Skeletal muscle cell (primary cell): ENCODE results near the gene DCXR.

ENCODE experiments used
- DNase-seq: peaks from one replicate; pipeline ENCODE4 v3.0.0-alpha.2; 2010; ENCODE audit warnings: low read depth
- H3K4me3 ChIP-seq: 2 replicates; pipeline ENCODE4 v1.5.1; 2011; ENCODE audit warnings: low read depth, mild to moderate bottlenecking, control low read depth, low read length, moderate library complexity

DCXR gene

GRCh38 chr17:82016061-82016874, 21.2 kb downstream of the DCXR start:
- H3K4me3 ChIP-seq: no peak overlapping the region
- no peak for DNase-seq

DNA sequence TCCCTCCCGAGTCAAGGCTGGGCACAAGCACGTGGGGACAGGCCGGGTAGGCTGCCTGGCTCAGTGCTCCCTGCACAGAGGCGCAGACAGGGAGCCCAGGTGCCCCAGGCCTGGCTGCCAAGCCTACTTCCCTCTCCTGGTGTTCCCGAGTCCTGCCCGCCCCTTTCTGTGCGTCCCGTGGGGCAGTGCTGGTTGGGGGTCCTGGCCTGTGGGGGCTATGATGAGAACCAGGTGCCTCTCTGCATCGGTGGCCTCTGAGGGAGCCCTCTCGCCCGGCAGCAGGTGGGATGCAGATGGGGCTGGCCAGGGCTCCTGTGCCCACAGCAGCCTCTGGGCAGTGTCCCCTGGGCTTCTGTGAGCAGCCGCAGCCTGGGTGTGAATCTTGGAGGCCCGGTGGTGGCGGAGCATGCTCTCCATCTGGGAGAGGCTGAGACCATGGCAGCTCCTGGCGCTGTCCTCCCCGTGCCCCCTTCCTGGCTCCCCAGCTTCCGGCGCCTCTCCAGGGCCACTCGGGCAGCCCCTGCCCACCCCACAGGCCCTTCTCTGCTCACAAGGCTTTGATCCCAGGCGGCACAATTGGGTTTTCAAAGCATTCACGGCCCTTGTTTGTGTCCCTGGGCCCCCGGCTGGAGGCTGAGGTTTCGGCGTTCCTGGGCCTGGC, 22.1 kb downstream of the DCXR start:
- no peak for DNase-seq
- no peak overlapping the region for H3K4me3 ChIP-seq

DNA sequence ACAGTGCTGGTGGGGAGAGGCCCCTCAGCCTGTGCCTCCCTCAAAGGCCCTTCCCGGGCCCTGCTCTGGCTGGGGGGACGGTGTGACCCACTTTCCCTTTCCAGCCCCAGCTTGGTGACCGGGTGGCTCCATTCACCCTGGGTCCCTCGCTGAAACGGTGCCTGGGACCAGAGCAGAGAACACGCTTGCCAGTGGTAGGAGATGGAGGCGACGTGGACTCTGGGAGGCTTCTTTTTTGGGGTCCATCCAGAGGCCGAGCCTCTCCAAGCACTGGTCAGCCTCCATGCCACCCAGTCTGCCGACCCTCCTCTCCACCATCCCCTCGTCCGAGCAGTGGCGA, 22.6 kb downstream of the DCXR start:
- DNase-seq: no peak
- no peak overlapping the region for H3K4me3 ChIP-seq

DNA sequence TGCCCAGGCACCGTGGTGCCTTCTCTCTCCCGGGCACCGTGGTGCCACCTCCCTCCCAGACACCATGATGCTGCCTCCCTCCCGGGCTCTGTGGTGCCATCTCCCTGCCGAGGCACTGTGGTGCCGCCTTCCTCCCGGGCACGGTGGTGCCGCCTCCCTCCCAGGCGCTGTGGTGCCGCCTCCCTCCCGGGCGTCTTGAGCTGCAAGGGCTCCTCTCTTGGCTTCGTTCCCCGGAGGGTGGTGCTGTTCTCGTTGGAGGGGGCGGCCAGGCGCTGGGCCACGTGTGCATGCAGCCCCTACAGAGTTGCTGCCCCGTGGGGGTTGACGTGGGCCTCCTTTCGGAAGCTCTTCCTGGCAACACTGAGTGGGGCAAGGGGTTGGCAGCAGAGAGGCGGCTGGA, 23.1 kb downstream of the DCXR start:
- H3K4me3 ChIP-seq: no peak overlapping the region

GRCh38 chr17:82013772-82014321, 23.6 kb downstream of the DCXR start:
- H3K4me3 ChIP-seq: no peak overlapping the region
- no peak for DNase-seq

More for the DNA sequence above, 23.1 kb downstream of the DCXR start:
- no peak for DNase-seq

GRCh38 chr17:82013341-82013740, 24.2 kb downstream of the DCXR start:
- no peak overlapping the region for H3K4me3 ChIP-seq
- DNase-seq: no peak

GRCh38 chr17:82012640-82013295, 24.7 kb downstream of the DCXR start:
- no peak overlapping the region for H3K4me3 ChIP-seq

GRCh38 chr17:82012261-82012639, 25.2 kb downstream of the DCXR start:
- DNase-seq: no peak

More at GRCh38 chr17:82012640-82013295, 24.7 kb downstream of the DCXR start:
- DNase-seq: no peak

GRCh38 chr17:82011617-82012187, 25.8 kb downstream of the DCXR start:
- no peak for DNase-seq
- H3K4me3 ChIP-seq: no peak overlapping the region

More at GRCh38 chr17:82012261-82012639, 25.2 kb downstream of the DCXR start:
- H3K4me3 ChIP-seq: no peak overlapping the region

DNA sequence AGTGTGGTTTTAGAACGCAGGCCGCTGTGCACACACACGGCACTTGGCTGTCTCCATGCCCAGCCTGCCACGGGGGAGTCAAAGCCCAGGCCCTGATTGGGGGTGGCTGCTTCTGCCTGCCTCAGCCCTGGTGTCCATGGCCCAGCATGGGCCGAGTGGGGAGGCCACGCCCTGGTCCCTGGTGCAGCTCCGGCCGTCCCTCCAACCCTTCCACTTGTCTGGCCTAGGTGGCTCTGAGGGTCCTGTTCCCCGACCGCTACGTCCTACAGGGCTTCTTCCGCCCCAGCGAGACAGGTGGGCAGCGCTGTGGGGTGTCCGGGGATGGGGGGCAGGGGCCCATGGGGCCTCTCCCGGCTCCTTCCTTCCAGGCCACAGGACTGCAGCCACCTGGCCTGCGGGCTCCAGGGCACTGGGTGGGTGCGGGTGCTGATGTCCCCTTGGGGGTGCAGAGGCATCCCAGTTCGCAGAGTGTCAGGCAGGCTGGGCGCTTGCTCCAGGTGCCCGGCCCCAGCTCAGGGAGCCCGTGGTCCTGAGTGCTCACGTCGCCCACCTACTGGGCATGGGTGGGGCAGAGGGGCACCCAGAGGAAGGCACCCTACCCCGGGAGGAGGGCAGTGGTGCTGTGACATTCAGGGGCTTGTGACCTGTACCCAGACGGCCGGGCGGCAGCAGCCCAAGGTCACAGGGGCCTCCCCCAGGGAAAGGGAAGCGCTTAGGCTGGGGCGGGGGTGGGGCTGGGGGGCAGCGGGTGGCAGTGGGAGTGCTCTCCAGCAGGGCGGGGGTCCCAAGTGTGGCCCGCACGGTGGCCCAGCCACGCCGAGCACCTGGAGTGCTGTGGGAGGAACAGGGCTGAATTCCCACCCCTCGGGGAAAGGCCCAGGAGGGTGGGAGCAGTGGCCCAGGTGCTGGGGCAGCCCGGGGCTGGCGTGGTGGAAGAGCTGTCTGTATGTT, 26.6 kb downstream of the DCXR start:
- DNase-seq: no peak
- no peak overlapping the region for H3K4me3 ChIP-seq

DNA sequence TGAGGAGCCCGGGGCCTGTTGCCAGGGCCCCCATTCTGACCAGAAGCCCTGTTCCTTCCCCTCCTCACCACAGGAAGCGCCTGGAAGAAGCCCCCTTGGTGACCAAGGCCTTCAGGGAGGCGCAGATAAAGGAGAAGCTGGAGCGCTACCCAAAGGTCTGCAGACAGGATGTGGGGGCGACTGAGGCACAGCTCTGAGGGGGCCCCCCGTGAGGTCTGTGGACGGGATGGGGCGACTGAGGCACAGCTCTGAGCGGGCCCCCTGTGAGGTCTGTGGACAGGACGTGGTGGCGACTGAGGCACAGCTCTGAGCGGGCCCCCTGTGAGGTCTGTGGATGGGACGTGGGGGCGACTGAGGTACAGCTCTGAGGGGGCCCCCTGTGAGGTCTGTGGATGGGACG, 28.1 kb downstream of the DCXR start:
- no peak overlapping the region for H3K4me3 ChIP-seq
- no peak for DNase-seq

DNA sequence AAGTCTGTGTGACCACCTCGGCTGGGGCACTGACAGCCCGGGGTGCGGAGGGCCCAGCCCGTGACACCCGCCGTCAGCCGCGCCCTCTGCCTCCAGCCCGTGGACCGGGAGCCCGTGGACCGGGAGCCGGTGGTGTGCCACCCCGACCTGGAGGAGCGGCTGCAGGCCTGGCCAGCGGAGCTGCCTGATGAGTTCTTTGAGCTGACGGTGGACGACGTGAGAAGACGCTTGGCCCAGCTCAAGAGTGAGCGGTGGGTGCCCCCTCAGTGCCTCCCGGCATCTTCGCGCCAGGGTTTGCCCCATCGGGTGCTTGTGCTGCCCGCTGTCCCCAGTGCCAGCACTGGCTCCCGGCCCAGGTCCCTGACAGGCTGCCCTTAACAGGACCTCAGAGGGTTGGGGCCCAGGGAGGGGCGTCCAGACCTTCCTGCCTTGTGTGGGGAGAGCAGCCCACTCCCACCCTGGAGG, 28.5 kb downstream of the DCXR start:
- no peak overlapping the region for H3K4me3 ChIP-seq

DNA sequence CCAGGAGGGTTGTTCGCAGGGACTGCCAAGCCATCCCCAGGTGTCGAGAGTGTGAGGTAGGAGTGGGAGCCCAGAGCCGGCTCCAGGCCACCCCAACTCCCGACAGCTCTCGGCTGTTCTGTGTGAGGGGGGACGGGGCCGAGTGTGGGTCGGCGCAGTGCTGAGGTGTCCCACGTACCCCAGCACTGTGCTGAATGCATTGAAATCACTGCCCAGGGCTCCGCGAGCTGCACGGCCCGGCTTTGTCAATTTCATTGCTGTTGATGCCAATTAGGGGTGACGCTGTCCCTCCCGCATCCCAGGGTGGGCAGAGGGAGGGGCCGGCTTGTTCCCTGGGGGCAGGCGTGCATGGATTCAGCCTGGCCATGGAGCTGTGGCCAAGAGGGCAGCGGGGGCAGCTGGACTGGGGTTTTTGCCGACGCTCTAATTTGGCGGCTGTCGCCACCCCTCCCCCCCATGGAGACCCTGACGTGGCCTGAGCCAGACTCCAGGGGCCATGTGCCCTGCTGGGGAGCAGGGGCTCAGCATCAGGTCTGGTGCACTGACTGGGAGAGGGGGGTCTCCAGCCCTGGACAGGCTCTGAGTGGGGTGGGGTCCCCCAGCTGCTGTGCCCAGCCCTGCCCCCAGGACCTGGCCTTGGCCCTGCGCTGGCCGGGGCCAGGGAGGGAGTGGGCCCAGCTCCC, 29.1 kb downstream of the DCXR start:
- no peak for DNase-seq
- no peak overlapping the region for H3K4me3 ChIP-seq

More for the DNA sequence above, 28.5 kb downstream of the DCXR start:
- no peak for DNase-seq

DNA sequence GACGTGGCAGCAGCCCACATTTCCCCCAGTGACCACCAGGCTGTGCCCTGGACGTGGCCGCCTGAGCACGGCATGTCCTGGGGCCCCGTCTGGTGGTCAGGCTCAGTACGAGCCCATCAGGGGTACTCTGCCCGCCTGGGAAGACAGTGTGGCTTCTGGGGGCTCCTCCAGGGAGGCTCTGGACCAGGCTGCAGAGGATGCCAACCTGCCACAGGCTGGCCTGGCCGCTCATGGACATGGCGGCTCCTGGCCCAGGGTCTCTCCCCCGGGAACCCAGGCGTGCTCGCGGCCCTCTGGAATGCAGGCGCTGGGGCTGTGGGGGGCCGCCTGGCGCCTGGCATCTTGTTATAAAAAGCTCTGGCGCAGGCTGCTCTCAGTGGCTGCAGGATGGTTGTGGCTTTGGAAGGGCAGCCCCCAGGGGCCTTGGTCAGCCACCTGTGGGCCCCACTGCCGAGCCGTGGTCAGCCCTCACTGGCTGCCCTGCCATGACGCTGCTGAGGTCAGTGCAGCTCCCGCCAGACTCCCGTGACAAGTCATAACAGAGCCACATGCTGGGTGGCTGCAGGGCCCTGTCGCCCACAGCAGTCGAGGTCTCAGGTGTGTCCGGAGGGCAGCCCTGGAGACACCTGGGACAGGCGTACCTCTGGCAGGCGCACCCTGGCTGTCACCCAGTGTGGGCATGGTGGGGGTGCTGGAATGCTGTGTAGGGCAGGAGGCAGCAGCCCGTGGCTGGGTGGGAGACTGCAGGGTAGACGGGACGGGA, 29.8 kb downstream of the DCXR start:
- H3K4me3 ChIP-seq: no peak overlapping the region
- no peak for DNase-seq

GRCh38 chr17:82007228-82007494, 30.3 kb downstream of the DCXR start:
- no peak overlapping the region for H3K4me3 ChIP-seq
- DNase-seq: no peak

DNA sequence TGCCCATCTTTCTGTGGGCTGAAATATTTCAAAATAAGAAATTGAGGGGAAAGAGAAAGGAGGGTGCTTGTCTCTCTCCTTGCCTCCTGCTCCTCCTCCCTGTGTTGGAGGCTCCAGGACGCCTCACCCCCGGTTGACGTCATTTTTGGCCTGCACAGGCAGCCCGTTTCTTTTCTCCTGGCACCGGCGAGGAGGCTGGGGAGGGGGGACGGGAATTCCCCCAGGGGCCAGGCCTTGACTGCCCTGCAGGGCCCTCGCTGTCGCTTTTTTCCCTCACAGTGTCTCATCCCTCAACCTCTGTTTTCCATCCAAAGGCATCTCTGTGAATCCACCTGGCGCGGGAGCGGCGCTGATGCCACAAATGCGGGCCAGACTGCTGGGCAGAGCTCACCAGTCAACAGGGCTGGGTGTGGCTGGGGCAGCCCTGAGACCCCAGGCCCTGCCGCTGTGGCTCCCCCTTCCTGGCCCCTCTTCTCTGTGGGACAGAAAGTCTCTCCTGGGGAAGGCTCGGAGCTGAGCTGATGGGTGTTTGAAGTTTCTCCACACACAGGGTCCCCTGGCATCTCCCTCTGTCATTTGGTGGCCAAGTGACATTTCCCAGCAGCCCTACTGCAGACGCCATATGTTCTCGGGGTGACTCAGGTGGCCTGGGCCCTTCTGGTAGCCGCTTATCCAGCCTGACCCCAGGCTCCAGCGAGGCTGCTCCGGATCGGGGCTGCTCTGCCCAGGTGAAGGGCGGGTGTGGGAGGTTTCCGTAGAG, 30.8 kb downstream of the DCXR start:
- DNase-seq: no peak
- H3K4me3 ChIP-seq: no peak overlapping the region

GRCh38 chr17:82005701-82006348, 31.7 kb downstream of the DCXR start:
- no peak overlapping the region for H3K4me3 ChIP-seq
- DNase-seq: no peak
